ENCODE measurements around the gene VILL. TPM values are rescaled to one million over a fixed set of nuclear protein-coding genes. Genes with fewer than 3 reads are reported as not detected.

VILL gene
- total RNA-seq, 4 donors from 2014 or later, result 1.8 to 18.7 (median 6.3) TPM

DNA sequence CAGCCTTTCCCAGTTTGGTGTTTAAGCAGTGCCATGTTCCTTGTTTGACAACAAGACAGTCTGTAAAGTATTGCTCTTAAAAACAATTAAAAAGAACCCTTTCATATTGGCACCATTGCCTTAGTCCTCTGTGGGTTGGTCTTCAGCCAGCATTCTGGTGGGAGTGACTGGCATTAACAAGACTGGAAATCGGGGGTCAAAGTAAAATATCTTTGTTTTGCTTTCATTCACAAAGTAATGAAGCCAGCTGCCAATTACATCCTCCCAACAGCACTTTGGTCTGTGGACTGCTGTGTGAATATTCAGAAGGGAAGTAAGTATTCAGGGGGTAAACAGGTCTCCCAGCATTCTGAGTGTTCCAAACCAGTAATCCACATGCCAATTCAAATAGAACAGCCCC, 8.3 kb upstream of the VILL start:
- H3K4me1 ChIP-seq, result no peaks in the 10 kb centered on the region
- intact Hi-C loops (cut with DNase I; ENCODE audit: low total_unique reads), result no loop called here
- DNase-seq, result no peak
- no peak overlapping the region for H3K27ac ChIP-seq
- no peaks in the 10 kb centered on the region for H3K36me3 ChIP-seq
- no peaks in the 10 kb centered on the region for H3K27me3 ChIP-seq
- no peak overlapping the region for H3K4me3 ChIP-seq
- no peaks in the 10 kb centered on the region for H3K9me3 ChIP-seq
- TF ChIP-seq, protein P1, sequence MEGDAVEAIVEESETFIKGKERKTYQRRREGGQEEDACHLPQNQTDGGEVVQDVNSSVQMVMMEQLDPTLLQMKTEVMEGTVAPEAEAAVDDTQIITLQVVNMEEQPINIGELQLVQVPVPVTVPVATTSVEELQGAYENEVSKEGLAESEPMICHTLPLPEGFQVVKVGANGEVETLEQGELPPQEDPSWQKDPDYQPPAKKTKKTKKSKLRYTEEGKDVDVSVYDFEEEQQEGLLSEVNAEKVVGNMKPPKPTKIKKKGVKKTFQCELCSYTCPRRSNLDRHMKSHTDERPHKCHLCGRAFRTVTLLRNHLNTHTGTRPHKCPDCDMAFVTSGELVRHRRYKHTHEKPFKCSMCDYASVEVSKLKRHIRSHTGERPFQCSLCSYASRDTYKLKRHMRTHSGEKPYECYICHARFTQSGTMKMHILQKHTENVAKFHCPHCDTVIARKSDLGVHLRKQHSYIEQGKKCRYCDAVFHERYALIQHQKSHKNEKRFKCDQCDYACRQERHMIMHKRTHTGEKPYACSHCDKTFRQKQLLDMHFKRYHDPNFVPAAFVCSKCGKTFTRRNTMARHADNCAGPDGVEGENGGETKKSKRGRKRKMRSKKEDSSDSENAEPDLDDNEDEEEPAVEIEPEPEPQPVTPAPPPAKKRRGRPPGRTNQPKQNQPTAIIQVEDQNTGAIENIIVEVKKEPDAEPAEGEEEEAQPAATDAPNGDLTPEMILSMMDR (IDR thresholded peaks at IDR 0.05), result no peak
- TF ChIP-seq POLR2A (IDR thresholded peaks at IDR 0.05), result no peak

DNA sequence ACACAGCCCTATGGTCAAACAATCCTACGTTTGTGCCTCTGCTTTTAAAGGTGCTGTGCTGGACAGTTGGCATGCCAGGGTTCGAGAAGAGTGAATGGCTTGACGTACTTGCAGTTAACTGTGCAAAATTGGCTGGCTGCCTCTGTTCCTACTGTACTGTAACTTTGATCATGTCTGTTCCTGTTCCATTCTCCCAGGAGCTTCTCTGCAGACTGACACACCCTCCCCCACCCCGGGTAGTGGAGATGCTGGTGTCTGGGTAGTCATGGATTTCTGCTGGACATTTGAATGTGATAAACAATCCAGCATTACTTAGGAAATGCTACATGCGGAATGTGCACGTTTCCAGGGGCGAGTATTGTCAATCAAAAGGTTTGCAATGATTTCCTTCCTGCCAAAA, 6.5 kb upstream of the VILL start:
- H3K4me3 ChIP-seq, result no peak overlapping the region
- H3K9me3 ChIP-seq, result no peaks in the 10 kb centered on the region
- no peak for DNase-seq
- no peaks in the 10 kb centered on the region for H3K4me1 ChIP-seq
- intact Hi-C loops (cut with DNase I; ENCODE audit: low total_unique reads), result no loop called here
- TF ChIP-seq, protein P1 (IDR thresholded peaks at IDR 0.05), result no peak
- TF ChIP-seq POLR2A (IDR thresholded peaks at IDR 0.05), result no peak
- H3K36me3 ChIP-seq, result no peaks in the 10 kb centered on the region
- no peak overlapping the region for H3K27ac ChIP-seq
- no peaks in the 10 kb centered on the region for H3K27me3 ChIP-seq

DNA sequence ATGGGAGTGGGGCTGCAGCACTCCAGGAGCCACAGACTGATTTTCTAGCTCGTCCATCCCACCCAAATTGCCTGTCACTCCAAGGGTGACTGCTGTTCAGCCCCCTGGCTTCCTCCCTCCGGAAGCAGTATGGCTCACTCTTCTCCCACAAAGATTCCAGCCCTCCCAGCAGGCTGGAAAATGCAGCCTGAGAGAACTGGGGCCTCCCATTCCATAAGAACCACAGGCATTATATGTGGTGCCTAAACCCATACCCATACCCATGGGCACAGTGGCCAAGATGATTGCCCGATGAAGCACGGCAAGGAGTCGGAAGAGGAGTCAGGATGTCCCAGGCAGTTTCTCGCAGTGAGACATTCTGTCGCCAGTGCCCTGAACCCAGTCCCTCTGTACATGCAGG, 6.0 kb upstream of the VILL start:
- Histone ChIP-seq H3K4me3 (no peak overlapping the region), H3K9me3 (no peaks in the 10 kb centered on the region), H3K4me1 (no peaks in the 10 kb centered on the region), H3K27ac (no peak overlapping the region), H3K36me3 (no peaks in the 10 kb centered on the region), H3K27me3 (no peaks in the 10 kb centered on the region)
- DNase-seq, result no peak
- intact Hi-C loops (cut with DNase I; ENCODE audit: low total_unique reads), result no loop called here
- TF ChIP-seq, protein P1 (IDR thresholded peaks at IDR 0.05), result no peak
- no peak for TF ChIP-seq POLR2A (IDR thresholded peaks at IDR 0.05)

DNA sequence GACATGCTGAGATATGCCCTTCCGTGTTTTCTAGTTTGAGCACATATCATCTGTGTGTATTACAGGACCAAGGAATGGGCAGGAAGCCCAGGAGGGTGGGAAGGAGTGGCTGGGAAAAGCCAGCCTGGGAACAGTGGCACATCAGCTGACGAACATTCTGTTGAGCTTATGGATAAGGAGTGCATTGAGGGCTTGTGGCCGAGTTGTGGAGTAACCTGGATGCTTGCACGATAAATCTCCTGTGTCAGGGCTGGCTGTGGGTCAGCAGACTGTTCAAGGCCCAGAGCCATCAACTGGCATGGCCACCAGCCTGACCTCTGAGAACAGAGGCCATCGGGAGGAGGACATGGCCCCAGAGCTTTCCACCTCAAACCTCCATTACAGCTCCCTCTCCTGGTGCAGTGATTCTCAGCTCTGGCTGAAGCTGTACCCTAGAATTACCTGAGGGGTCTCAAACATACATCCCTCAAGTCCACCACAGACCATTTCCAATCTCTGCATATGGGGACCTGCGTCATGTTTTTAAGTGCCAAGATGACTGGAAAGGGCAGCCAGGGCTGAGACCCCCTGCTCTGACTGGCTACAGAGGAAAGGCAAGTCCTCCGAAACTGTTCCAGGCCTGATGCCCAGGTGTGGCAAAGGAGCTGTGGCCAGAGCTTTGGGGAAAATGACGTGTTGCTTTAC, 4.8 kb upstream of the VILL start:
- no peaks in the 10 kb centered on the region for H3K4me1 ChIP-seq
- no peak for TF ChIP-seq POLR2A (IDR thresholded peaks at IDR 0.05)
- no peak for DNase-seq
- no peaks in the 10 kb centered on the region for H3K36me3 ChIP-seq
- no peak overlapping the region for H3K4me3 ChIP-seq
- no peak overlapping the region for H3K27ac ChIP-seq
- no peaks in the 10 kb centered on the region for H3K9me3 ChIP-seq
- no peaks in the 10 kb centered on the region for H3K27me3 ChIP-seq
- intact Hi-C loops (cut with DNase I; ENCODE audit: low total_unique reads), result no loop called here

DNA sequence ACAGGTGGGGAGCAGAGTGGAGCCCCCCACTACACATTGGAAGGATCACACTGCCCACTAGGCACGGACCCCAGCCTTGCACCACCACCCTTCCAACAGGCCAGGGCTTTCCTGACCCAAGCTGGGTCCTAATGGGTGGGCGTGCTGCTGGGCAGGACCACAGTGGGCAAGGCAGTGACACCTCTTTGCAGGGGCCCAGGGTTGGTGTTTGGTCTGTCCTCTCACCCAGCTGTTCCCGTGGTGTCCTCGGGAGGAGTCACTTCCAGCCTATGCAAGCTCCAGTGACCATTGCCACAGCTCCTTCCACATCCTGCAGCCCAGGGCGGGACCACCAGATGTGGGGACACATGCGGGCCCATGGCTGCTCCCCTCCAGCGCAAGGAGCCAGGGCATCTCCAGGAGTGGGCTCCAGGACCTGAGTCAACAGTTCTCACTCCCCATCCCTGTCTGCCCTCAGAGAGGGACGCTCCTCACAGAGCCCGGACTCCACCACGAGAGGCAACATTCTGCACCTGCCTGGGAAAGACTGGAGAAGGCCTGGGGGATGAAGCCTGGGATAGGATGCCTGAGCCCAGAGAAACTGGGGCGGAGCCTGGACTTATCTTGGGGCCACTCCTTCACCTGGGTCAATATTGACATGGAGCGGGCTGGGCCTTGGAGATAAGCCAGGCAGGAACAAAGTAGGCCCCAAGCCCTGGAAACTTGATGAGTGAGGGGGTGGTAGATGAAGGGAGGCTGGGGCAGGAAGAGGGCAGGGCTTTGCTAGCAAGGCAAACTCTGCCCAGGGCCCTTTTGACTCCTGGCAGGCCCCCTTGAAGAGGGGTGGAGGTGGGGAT, 3.9 kb upstream of the VILL start:
- intact Hi-C loops (cut with DNase I; ENCODE audit: low total_unique reads), result no loop called here
- peak in 1 of 2 donors; percentile 5 for DNase-seq
- TF ChIP-seq POLR2A (IDR thresholded peaks at IDR 0.05), result no peak
- TF ChIP-seq, protein P1 (IDR thresholded peaks at IDR 0.05), result no peak
- Histone ChIP-seq H3K9me3 (no peaks in the 10 kb centered on the region), H3K36me3 (no peaks in the 10 kb centered on the region), H3K27me3 (no peaks in the 10 kb centered on the region), H3K4me3 (no peak overlapping the region), H3K4me1 (no peaks in the 10 kb centered on the region), H3K27ac (no peak overlapping the region)
